Activated B cell treated with CpG ODN at 0.5 μM for 24 hours (primary cell): ENCODE data around the gene ZC3H18. TPM values are rescaled to one million over a fixed set of nuclear protein-coding genes. Genes with fewer than 3 reads are reported as not detected.

Experiments used
- ATAC-seq: fragments of 200-7000 bp; cut with Tn5 transposase; one replicate; pipeline ENCODE4 v1.10.0; 2021; ENCODE audit warnings: low read depth, mild to moderate bottlenecking, moderate library complexity
- CTCF ChIA-PET: fragments of 350-600 bp; sonication (Branson Sonifier 250); formaldehyde crosslinking; loops from one replicate; lab custom pipeline; 2021; ENCODE audit warnings: antibody characterized with exemption; lab: Charles Lee
- POLR2A ChIA-PET: fragments of 350-600 bp; sonication (Branson Sonifier 250); formaldehyde crosslinking; loops from one replicate; lab custom pipeline; 2021; ENCODE audit warnings: antibody characterized with exemption; lab: Charles Lee
- DNase-seq: peaks from one replicate; pipeline ENCODE4 v3.0.0; 2022
- H3K27ac Mint-ChIP-seq: one replicate; pipeline ENCODE4 v1.8.0; 2020; ENCODE audit warnings: mixed read lengths
- H3K27me3 Mint-ChIP-seq: one replicate; pipeline ENCODE4 v1.8.0; 2021; ENCODE audit warnings: mixed read lengths
- H3K36me3 Mint-ChIP-seq: one replicate; pipeline ENCODE4 v1.8.0; 2021; ENCODE audit warnings: low read depth, mixed read lengths
- H3K4me1 Mint-ChIP-seq: one replicate; pipeline ENCODE4 v1.8.0; 2021; ENCODE audit warnings: mixed read lengths
- H3K4me3 Mint-ChIP-seq: one replicate; pipeline ENCODE4 v1.8.0; 2020; ENCODE audit warnings: mild to moderate bottlenecking, mixed read lengths
- H3K9me3 Mint-ChIP-seq: one replicate; pipeline ENCODE4 v1.8.0; 2020; ENCODE audit warnings: mixed read lengths
- intact Hi-C: fragments of 100-400 bp; cut with micrococcal nuclease; formaldehyde crosslinking; loops from one replicate; pipeline ENCODE4 v1.15.1; 2024
- total RNA-seq: library from RNA; stranded (reverse); gene quantifications from 2 replicates; pipeline ENCODE4 v1.2.3, GENCODE V29; 2022
- TF ChIP-seq, protein P1 (sequence below): fragments of 200-600 bp; IDR thresholded peaks from one replicate; pipeline ENCODE4 v1.8.0; 2022; ENCODE audit warnings: antibody characterized with exemption, mild to moderate bottlenecking

Gene ZC3H18
- total RNA-seq, 1 donor from 2014 or later, result 74.2 TPM

DNA sequence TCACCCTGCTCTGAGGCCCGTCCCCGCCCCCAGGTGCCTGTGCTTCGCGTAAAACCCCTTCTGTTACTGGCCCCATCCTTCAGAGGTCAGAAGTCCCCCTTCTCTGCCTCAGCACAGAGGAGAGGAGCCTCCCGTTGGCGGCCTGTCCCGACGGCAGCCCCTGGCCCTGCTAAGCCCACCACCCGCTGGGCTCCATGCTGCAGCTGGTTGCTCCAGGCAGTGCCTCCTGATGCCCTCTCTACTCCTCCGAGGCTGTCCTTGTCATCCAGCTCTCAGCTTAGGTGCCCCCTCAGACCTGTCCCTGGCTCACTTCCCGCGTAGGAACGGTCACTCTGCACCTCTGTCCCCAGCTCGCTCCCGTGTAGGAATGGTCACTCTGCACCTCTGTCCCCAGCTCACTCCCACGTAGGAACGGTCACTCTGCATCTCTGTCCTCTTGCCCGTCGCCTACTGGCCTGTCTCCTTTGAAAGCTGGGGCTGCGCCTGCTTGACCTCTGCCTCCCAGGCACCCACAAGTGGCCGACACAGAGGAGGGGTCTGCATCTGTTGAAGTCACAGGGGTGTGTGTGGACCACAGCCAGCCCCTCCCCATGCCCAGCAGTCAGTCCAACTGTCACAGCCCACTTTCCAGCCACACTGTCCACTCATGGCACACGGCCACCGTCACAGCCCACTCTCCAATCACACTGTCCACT is 31.7 kb upstream of the ZC3H18 start:
- Mint-ChIP-seq H3K4me1 (peaks cover 12% of the 10 kb centered on the region), H3K27me3 (peaks cover 13% of the 10 kb centered on the region), H3K9me3 (peaks cover 3% of the 10 kb centered on the region), H3K27ac (no peak overlapping the region), H3K36me3 (no peaks in the 10 kb centered on the region), H3K4me3 (no peak overlapping the region)
- TF ChIP-seq, protein P1, sequence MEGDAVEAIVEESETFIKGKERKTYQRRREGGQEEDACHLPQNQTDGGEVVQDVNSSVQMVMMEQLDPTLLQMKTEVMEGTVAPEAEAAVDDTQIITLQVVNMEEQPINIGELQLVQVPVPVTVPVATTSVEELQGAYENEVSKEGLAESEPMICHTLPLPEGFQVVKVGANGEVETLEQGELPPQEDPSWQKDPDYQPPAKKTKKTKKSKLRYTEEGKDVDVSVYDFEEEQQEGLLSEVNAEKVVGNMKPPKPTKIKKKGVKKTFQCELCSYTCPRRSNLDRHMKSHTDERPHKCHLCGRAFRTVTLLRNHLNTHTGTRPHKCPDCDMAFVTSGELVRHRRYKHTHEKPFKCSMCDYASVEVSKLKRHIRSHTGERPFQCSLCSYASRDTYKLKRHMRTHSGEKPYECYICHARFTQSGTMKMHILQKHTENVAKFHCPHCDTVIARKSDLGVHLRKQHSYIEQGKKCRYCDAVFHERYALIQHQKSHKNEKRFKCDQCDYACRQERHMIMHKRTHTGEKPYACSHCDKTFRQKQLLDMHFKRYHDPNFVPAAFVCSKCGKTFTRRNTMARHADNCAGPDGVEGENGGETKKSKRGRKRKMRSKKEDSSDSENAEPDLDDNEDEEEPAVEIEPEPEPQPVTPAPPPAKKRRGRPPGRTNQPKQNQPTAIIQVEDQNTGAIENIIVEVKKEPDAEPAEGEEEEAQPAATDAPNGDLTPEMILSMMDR, result no peak
- intact Hi-C loops, result no loop called here
- ChIA-PET POLR2A (no interaction called here), CTCF (no interaction called here)
- ATAC-seq (no peak), DNase-seq (no peak)

DNA sequence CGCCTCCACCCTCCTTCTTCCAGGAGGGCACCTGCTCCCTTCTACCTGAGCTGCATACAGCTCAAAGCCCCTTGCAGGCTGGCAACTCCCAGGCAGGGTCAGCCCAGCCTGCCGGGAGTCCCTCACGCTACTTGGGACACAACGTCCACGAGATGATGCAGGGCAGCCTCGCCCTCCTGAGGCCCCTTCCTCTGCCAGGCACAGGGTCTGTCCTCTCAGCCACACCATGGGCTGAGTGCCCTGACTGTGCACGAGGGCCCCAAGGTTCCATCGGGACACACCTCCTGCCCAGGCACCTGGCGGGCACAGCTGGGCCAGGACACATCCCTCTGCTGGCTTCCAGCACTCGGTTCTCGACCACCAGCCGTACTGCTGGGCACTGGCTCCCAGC is 30.9 kb upstream of the ZC3H18 start:
- DNase-seq (no peak), ATAC-seq (no peak)
- CTCF ChIA-PET, result no interaction called here
- intact Hi-C loops, result no loop called here
- Mint-ChIP-seq H3K27ac (no peak overlapping the region), H3K4me1 (peaks cover 12% of the 10 kb centered on the region), H3K27me3 (peaks cover 13% of the 10 kb centered on the region), H3K4me3 (no peak overlapping the region), H3K9me3 (peaks cover 5% of the 10 kb centered on the region), H3K36me3 (no peaks in the 10 kb centered on the region)
- POLR2A ChIA-PET, result no interaction called here
- TF ChIP-seq, protein P1, result no peak

DNA sequence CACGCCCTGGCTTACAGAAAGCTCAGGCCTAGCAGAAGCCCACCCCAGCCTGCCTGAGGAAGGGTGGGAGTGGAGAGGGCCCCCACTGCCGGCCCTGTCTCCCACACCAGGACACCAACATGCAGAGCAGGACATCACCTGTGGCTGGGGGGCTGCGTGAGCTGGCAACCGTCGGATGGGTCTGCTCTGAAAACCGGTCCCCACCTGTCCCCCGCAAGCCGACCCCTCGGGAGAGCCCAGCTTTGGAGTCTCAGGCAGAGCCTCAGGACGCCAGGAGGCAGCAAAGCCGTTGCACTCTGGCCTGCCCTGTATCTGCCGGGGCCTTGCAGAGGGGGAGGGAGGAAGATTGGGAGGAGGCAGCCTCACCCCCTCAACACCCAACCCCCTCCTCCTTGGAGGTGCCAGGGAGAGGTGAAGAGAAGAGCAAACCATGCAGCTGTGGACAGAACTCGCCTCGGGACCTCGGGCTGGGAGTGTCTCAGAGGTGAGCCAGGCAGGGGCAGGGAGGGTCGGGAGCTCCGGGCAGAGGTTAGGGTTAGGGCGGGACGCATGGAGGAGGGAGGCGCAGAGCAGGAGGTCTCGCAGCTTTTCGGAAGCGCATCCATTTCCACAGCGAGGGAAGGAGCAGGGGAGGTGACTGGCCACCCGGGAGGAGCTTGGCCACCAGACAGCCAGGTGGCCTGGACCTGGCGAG is 30.4 kb upstream of the ZC3H18 start:
- peaks cover 11% of the 10 kb centered on the region for H3K4me1 Mint-ChIP-seq
- H3K4me3 Mint-ChIP-seq, result no peak overlapping the region
- H3K9me3 Mint-ChIP-seq, result peaks cover 5% of the 10 kb centered on the region
- no peak for DNase-seq
- POLR2A ChIA-PET, result no interaction called here
- H3K27ac Mint-ChIP-seq, result no peak overlapping the region
- ATAC-seq, result no peak
- intact Hi-C loops, result no loop called here
- TF ChIP-seq, protein P1, result no peak
- peaks cover 13% of the 10 kb centered on the region for H3K27me3 Mint-ChIP-seq
- no peaks in the 10 kb centered on the region for H3K36me3 Mint-ChIP-seq
- CTCF ChIA-PET, result no interaction called here

DNA sequence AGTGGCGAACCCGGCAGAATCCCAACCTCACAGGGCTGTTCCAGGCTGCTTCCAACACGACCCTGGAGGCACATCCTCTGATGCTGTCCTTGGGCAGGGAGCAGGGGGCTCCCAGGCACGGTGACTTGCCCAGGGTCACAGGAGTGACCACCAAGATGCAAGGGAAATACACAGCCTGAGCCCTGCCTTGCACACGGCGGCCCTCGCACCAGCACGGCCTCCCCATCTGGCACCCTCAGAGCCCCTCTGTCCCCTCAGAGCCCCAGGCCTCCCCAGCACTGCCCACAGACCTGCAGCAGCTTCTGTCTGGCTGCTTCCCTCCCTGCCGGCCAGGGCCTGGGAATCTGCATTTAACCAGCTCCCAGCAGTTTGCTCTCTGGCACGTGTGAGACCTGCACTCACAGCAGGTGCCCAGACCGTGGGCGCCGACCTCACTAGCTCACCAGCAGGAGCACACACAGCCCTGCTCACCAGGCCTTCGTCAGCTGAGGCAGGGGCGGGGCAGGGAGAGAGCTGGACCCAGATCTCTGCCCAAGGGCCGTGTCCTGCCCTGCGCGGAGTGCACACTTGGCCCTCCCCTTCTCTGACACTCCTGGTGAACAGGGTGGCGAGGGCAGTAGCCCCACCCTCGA is 29.7 kb upstream of the ZC3H18 start:
- no peak overlapping the region for H3K27ac Mint-ChIP-seq
- no peak overlapping the region for H3K4me3 Mint-ChIP-seq
- CTCF ChIA-PET, result no interaction called here
- peaks cover 5% of the 10 kb centered on the region for H3K9me3 Mint-ChIP-seq
- POLR2A ChIA-PET, result no interaction called here
- no peaks in the 10 kb centered on the region for H3K36me3 Mint-ChIP-seq
- intact Hi-C loops, result no loop called here
- peaks cover 5% of the 10 kb centered on the region for H3K4me1 Mint-ChIP-seq
- DNase-seq, result no peak
- H3K27me3 Mint-ChIP-seq, result peaks cover 13% of the 10 kb centered on the region
- TF ChIP-seq, protein P1, result no peak
- ATAC-seq, result no peak
